Transverse colon (tissue), 3 donors: ENCODE results near the gene PARP4.

ENCODE experiments used
- CTCF ChIP-seq, 5 experiments: fragments of 200-600 bp in 3 of 5; fragments of 450-650 bp in 2 of 5; sonication (generic) in 3 of 5; IDR thresholded peaks; 1 replicate in 2 of 5; 2 replicates in 3 of 5; pipeline ENCODE4 v1.5.1; 2016 to 2017; ENCODE audit warnings: antibody characterized with exemption in 5 of 5, inconsistent platforms in 3 of 5, mild to moderate bottlenecking in 2 of 5, moderate library complexity in 1 of 5
- EP300 ChIP-seq: sonication (generic); formaldehyde crosslinking; IDR thresholded peaks from one replicate; pipeline ENCODE4 v1.6.1; 2017; ENCODE audit warnings: antibody characterized with exemption, low read depth

- no peak for TF ChIP-seq CTCF (IDR thresholded peaks at IDR 0.05)
- TF ChIP-seq EP300 = no peak
Observed at GRCh38 chr13:24463078-24463477, 49.5 kb downstream of the PARP4 start.
